ENCODE data around the gene MRTFA. TPM values are rescaled to one million over a fixed set of nuclear protein-coding genes. Genes with fewer than 3 reads are reported as not detected.

MRTFA gene
- total RNA-seq, 1 donor from 2014 or later, result 68.4 TPM

DNA sequence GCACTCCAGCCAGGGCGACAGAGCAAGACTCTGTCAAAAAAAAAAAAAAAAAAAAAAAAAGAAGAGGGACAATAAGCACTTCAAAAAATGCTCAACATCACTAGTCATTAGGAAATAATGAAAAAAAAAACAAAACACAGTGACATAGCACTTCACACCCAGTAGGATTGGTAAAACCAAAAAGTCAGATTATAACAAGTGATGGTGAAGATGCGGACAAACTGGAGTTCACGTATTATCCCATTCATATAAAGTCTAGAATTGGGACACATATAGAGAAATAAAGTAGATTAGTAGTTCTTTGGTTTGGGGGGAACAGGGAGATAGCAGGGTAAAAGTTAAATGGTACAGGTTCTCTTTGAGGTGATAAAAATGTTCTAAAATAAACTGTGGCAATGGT is 64.6 kb downstream of the MRTFA start:
- Mint-ChIP-seq H3K4me1 (ENCODE audit: unreplicated experiment) (peaks cover 12% of the 10 kb centered on the region), H3K36me3 (ENCODE audit: low read depth, unreplicated experiment) (peaks cover 17% of the 10 kb centered on the region), H3K27me3 (ENCODE audit: unreplicated experiment) (peaks cover 2% of the 10 kb centered on the region), H3K27ac (ENCODE audit: unreplicated experiment) (no peak overlapping the region), H3K4me3 (ENCODE audit: unreplicated experiment) (no peak overlapping the region), H3K9me3 (ENCODE audit: unreplicated experiment) (peaks cover 7% of the 10 kb centered on the region)
- DNase-seq (ENCODE audit: low spot score), result no peak
- TF ChIP-seq, protein P1, sequence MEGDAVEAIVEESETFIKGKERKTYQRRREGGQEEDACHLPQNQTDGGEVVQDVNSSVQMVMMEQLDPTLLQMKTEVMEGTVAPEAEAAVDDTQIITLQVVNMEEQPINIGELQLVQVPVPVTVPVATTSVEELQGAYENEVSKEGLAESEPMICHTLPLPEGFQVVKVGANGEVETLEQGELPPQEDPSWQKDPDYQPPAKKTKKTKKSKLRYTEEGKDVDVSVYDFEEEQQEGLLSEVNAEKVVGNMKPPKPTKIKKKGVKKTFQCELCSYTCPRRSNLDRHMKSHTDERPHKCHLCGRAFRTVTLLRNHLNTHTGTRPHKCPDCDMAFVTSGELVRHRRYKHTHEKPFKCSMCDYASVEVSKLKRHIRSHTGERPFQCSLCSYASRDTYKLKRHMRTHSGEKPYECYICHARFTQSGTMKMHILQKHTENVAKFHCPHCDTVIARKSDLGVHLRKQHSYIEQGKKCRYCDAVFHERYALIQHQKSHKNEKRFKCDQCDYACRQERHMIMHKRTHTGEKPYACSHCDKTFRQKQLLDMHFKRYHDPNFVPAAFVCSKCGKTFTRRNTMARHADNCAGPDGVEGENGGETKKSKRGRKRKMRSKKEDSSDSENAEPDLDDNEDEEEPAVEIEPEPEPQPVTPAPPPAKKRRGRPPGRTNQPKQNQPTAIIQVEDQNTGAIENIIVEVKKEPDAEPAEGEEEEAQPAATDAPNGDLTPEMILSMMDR (IDR thresholded peaks at IDR 0.05; ENCODE audit: unreplicated experiment), result no peak

DNA sequence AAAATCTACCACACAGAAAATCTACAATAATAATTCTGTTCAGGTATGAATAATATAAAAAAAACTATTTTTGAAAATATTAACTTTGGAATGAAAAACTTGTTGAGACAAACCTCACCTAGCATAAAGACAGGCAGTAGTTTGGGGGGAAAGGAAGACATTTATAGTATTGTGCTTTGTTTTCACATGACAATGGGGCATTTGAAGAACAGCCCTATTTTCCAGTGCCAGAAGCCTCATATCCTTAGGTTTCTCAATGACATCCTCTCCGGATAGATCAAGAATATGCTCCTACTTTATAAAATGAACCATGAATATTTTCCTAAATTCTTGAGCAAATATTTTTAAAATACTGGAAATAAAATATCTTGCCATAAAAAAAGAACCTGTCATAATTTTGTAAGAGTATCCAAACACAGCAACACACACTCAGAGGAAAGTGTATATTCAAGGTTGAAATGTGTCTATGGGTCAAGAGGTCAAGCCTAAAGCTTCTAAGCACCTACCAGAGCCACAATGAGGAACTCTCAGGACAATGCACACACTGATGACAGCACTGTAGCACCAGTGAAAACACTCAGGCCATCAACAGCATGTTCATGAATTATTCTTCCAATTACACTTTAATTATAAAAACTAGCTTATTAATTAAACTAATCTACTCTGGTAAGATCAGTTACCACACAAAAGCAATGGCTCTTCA is 68.7 kb downstream of the MRTFA start:
- TF ChIP-seq, protein P1 (IDR thresholded peaks at IDR 0.05; ENCODE audit: unreplicated experiment), result no peak
- Mint-ChIP-seq H3K4me1 (ENCODE audit: unreplicated experiment) (peaks cover 26% of the 10 kb centered on the region), H3K36me3 (ENCODE audit: low read depth, unreplicated experiment) (peaks cover 15% of the 10 kb centered on the region), H3K27ac (ENCODE audit: unreplicated experiment) (peak overlapping the region; percentile 7), H3K9me3 (ENCODE audit: unreplicated experiment) (peaks cover 5% of the 10 kb centered on the region), H3K4me3 (ENCODE audit: unreplicated experiment) (no peak overlapping the region), H3K27me3 (ENCODE audit: unreplicated experiment) (peaks cover 2% of the 10 kb centered on the region)
- DNase-seq (ENCODE audit: low spot score), result no peak

DNA sequence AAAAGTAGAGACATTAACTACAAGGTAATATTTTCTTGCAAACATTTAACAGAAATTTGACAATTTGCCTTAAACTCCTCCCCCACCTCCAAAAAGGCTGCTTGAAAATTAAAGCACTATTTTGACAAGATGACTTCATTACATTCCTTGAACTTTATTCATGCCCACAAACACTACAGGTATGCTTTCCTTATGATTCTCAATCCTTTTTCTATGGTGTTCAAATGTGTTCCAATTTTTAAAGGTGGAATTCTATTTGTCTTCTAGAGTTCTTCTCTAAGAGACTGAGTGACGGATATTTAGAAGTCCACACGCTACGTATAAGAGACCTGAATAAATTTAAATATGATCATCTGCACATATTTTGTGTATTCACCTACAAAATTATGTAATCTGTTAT is 69.4 kb downstream of the MRTFA start:
- no peaks in the 10 kb centered on the region for H3K9me3 Mint-ChIP-seq (ENCODE audit: unreplicated experiment)
- H3K4me3 Mint-ChIP-seq (ENCODE audit: unreplicated experiment), result no peak overlapping the region
- peaks cover 8% of the 10 kb centered on the region for H3K36me3 Mint-ChIP-seq (ENCODE audit: low read depth, unreplicated experiment)
- no peak overlapping the region for H3K27ac Mint-ChIP-seq (ENCODE audit: unreplicated experiment)
- DNase-seq (ENCODE audit: low spot score), result no peak
- peaks cover 2% of the 10 kb centered on the region for H3K27me3 Mint-ChIP-seq (ENCODE audit: unreplicated experiment)
- H3K4me1 Mint-ChIP-seq (ENCODE audit: unreplicated experiment), result peaks cover 26% of the 10 kb centered on the region
- TF ChIP-seq, protein P1 (IDR thresholded peaks at IDR 0.05; ENCODE audit: unreplicated experiment), result no peak

DNA sequence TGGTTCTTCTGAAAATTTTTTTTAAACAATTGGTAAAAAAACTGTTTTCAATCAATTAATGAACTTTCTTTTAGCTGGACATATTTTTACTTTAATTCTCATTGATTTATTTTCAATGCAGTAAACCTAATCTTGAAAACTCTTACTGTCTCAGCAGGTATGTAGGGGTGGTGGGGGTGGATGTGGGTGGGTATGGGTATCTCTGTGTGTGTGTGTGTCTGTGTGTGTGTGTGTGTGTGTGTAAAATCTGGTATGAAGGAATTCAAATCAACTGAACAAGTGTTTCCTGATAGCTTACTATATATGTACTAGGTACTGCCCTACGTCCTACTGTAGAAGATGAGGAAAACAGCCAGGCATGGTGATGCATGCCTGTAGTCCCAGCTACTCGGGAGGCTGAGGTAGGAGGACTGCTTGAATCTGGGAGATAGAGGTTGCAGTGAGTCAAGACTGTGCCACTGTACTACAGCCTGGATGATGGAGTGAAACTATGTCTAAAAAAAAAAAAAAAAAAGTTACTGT is 75.5 kb downstream of the MRTFA start:
- no peak for DNase-seq (ENCODE audit: low spot score)
- H3K4me1 Mint-ChIP-seq (ENCODE audit: unreplicated experiment), result peaks cover 16% of the 10 kb centered on the region
- no peak overlapping the region for H3K27ac Mint-ChIP-seq (ENCODE audit: unreplicated experiment)
- no peaks in the 10 kb centered on the region for H3K36me3 Mint-ChIP-seq (ENCODE audit: low read depth, unreplicated experiment)
- no peak overlapping the region for H3K4me3 Mint-ChIP-seq (ENCODE audit: unreplicated experiment)
- TF ChIP-seq, protein P1 (IDR thresholded peaks at IDR 0.05; ENCODE audit: unreplicated experiment), result no peak
- H3K9me3 Mint-ChIP-seq (ENCODE audit: unreplicated experiment), result no peaks in the 10 kb centered on the region
- H3K27me3 Mint-ChIP-seq (ENCODE audit: unreplicated experiment), result no peaks in the 10 kb centered on the region

DNA sequence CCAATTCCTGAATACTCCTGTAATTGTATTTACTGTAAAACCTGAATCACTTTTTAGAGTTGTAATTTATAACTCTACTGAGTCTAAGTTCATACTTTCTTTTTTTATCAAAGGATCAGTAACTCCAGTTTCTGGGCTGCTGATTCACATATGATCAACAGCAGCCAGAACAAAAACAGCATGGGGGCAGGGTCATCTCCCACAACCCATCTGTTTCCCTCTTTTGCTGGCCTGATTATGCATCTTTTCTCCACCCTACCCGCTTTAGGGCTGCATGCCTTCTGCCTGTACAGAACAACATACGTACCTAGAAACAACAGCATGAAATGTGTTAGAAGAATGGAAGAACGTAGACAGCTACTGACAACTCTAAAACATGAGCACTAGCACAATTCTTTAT is 76.0 kb downstream of the MRTFA start:
- H3K9me3 Mint-ChIP-seq (ENCODE audit: unreplicated experiment), result no peaks in the 10 kb centered on the region
- no peak overlapping the region for H3K4me3 Mint-ChIP-seq (ENCODE audit: unreplicated experiment)
- no peak for DNase-seq (ENCODE audit: low spot score)
- H3K27ac Mint-ChIP-seq (ENCODE audit: unreplicated experiment), result no peak overlapping the region
- H3K4me1 Mint-ChIP-seq (ENCODE audit: unreplicated experiment), result peaks cover 16% of the 10 kb centered on the region
- no peaks in the 10 kb centered on the region for H3K36me3 Mint-ChIP-seq (ENCODE audit: low read depth, unreplicated experiment)
- TF ChIP-seq, protein P1 (IDR thresholded peaks at IDR 0.05; ENCODE audit: unreplicated experiment), result no peak
- H3K27me3 Mint-ChIP-seq (ENCODE audit: unreplicated experiment), result no peaks in the 10 kb centered on the region
